RWPE1 (cell line): ENCODE results near the gene KCNG2.

ENCODE experiments used
- CTCF ChIA-PET: fragments of 350-600 bp; sonication (Branson Sonifier 250); formaldehyde crosslinking; extraction: SDS; loops from one replicate; lab custom pipeline; 2021; lab: Yijun Ruan, JAX
- POLR2A ChIA-PET: fragments of 400-600 bp; formaldehyde crosslinking; extraction: SDS; loops from one replicate; lab custom pipeline; 2020; ENCODE audit warnings: antibody characterized with exemption; ENCODE audit not compliant: low non-redundant PET; lab: Yijun Ruan, JAX
- DNase-seq: peaks from one replicate; pipeline ENCODE4 v3.0.0; 2012; ENCODE audit warnings: low spot score
- H3K27ac ChIP-seq: fragments of 450-650 bp; 2 replicates; pipeline ENCODE4 v1.5.1; 2017
- CTCF ChIP-seq: fragments of 450-650 bp; conservative IDR thresholded peaks from 2 replicates; pipeline ENCODE4 v1.5.1; 2017; ENCODE audit warnings: low read depth, mild to moderate bottlenecking

The KCNG2 gene

GRCh38 chr18:79882522-79883241, 84.9 kb downstream of the KCNG2 start:
- POLR2A ChIA-PET = no interaction called here
- no peak for TF ChIP-seq CTCF
- no peak overlapping the region for H3K27ac ChIP-seq
- DNase-seq = no peak
- CTCF ChIA-PET = no interaction called here

- no peak for TF ChIP-seq CTCF
- ChIA-PET CTCF (no interaction called here), POLR2A (no interaction called here)
- H3K27ac ChIP-seq = no peak overlapping the region
- DNase-seq = no peak
Observed at GRCh38 chr18:79883461-79884293, 85.9 kb downstream of the KCNG2 start.

- H3K27ac ChIP-seq = no peak overlapping the region
- no peak for TF ChIP-seq CTCF
- DNase-seq = no peak
- ChIA-PET CTCF (no interaction called here), POLR2A (no interaction called here)
Observed at GRCh38 chr18:79884294-79884962, 86.7 kb downstream of the KCNG2 start.

GRCh38 chr18:79884963-79885728, 87.4 kb downstream of the KCNG2 start:
- POLR2A ChIA-PET = no interaction called here
- TF ChIP-seq CTCF = no peak
- no peak for DNase-seq
- CTCF ChIA-PET = no interaction called here
- H3K27ac ChIP-seq = no peak overlapping the region

GRCh38 chr18:79887181-79888000, 89.7 kb downstream of the KCNG2 start:
- no peak for TF ChIP-seq CTCF
- DNase-seq = no peak
- ChIA-PET POLR2A (no interaction called here), CTCF (no interaction called here)
- H3K27ac ChIP-seq = no peak overlapping the region
